H9 (cell line): ENCODE data around the gene ANKRD53. TPM values are rescaled to one million over a fixed set of nuclear protein-coding genes. Genes with fewer than 3 reads are reported as not detected.

Source experiments
- DNase-seq: peaks from one replicate; pipeline ENCODE4 v3.0.0-alpha.2; 2017
- H2AFZ ChIP-seq: one replicate; pipeline ENCODE4 v1.6.1; 2013; ENCODE audit warnings: mild to moderate bottlenecking, low read length, control low read depth, moderate library complexity
- H2AK5ac ChIP-seq: 2 replicates; pipeline ENCODE4 v1.6.1; 2013; ENCODE audit warnings: low read length, control low read depth, mixed read lengths; ENCODE audit not compliant: insufficient read length
- H2BK120ac ChIP-seq: one replicate; pipeline ENCODE4 v1.6.1; 2013; ENCODE audit warnings: low read depth, mild to moderate bottlenecking, low read length, control low read depth, inconsistent platforms; ENCODE audit not compliant: poor library complexity, severe bottlenecking
- H2BK12ac ChIP-seq: 2 replicates; pipeline ENCODE4 v1.6.1; 2013; ENCODE audit warnings: low read length, control low read depth, mixed read lengths, low read depth; ENCODE audit not compliant: insufficient read length
- H2BK15ac ChIP-seq: 2 replicates; pipeline ENCODE4 v1.6.1; 2013; ENCODE audit warnings: low read depth, low read length, control low read depth
- H2BK20ac ChIP-seq: one replicate; pipeline ENCODE4 v1.6.1; 2013; ENCODE audit warnings: low read depth, mild to moderate bottlenecking, low read length, control low read depth, inconsistent platforms; ENCODE audit not compliant: poor library complexity, severe bottlenecking
- H2BK5ac ChIP-seq: 2 replicates; pipeline ENCODE4 v1.6.1; 2013; ENCODE audit warnings: low read length, control low read depth, mixed read lengths; ENCODE audit not compliant: insufficient read length
- H3K14ac ChIP-seq: 2 replicates; pipeline ENCODE4 v1.6.1; 2013; ENCODE audit warnings: low read length, control low read depth; ENCODE audit not compliant: insufficient read depth
- H3K18ac ChIP-seq: 2 replicates; pipeline ENCODE4 v1.6.1; 2013; ENCODE audit warnings: low read depth, mild to moderate bottlenecking, mixed read lengths, low read length, control low read depth; ENCODE audit not compliant: insufficient read length
- H3K23ac ChIP-seq: 2 replicates; pipeline ENCODE4 v1.6.1; 2013; ENCODE audit warnings: low read length, control low read depth, mixed read lengths, low read depth; ENCODE audit not compliant: insufficient read length
- H3K23me2 ChIP-seq: 2 replicates; pipeline ENCODE4 v1.6.1; 2013; ENCODE audit warnings: low read depth, mild to moderate bottlenecking, mixed read lengths, low read length, control low read depth; ENCODE audit not compliant: insufficient read length, poor library complexity, severe bottlenecking
- H3K27ac ChIP-seq: 2 replicates; pipeline ENCODE4 v1.5.1; 2013; ENCODE audit warnings: low read length, control low read depth, mixed read lengths, low read depth; ENCODE audit not compliant: insufficient read length
- H3K27me3 ChIP-seq: 2 replicates; pipeline ENCODE4 v1.6.1; 2013; ENCODE audit warnings: low read length, control low read depth, inconsistent platforms; ENCODE audit not compliant: insufficient read depth
- H3K4ac ChIP-seq: 2 replicates; pipeline ENCODE4 v1.6.1; 2013; ENCODE audit warnings: low read depth, mild to moderate bottlenecking, control low read depth, inconsistent platforms, low read length, moderate library complexity
- H3K4me1 ChIP-seq: 2 replicates; pipeline ENCODE4 v1.6.1; 2013; ENCODE audit warnings: low read length, control low read depth, inconsistent platforms; ENCODE audit not compliant: insufficient read depth
- H3K4me2 ChIP-seq: 2 replicates; pipeline ENCODE4 v1.6.1; 2013; ENCODE audit warnings: low read length, control low read depth, mixed read lengths; ENCODE audit not compliant: insufficient read length, insufficient read depth
- H3K56ac ChIP-seq: 2 replicates; pipeline ENCODE4 v1.6.1; 2013; ENCODE audit warnings: low read depth, mild to moderate bottlenecking, mixed read lengths, low read length, control low read depth; ENCODE audit not compliant: insufficient read length
- H3K79me1 ChIP-seq: 2 replicates; pipeline ENCODE4 v1.6.1; 2013; ENCODE audit warnings: low read depth, mild to moderate bottlenecking, moderate library complexity, low read length, control low read depth, inconsistent platforms; ENCODE audit not compliant: insufficient read depth, poor library complexity, severe bottlenecking
- H3K79me2 ChIP-seq: 2 replicates; pipeline ENCODE4 v1.6.1; 2013; ENCODE audit warnings: low read length, control low read depth, inconsistent platforms; ENCODE audit not compliant: insufficient read depth
- H3K9ac ChIP-seq: 2 replicates; pipeline ENCODE4 v1.6.1; 2013; ENCODE audit warnings: low read length, control low read depth, mixed read lengths; ENCODE audit not compliant: insufficient read length; ENCODE audit errors: extremely low read depth
- H3K9me3 ChIP-seq: one replicate; pipeline ENCODE4 v1.6.1; 2013; ENCODE audit warnings: low read depth, low read length, inconsistent platforms; ENCODE audit not compliant: control insufficient read depth
- H3T11ph ChIP-seq: one replicate; pipeline ENCODE4 v1.6.1; 2013; ENCODE audit warnings: mild to moderate bottlenecking, low read length, control low read depth, inconsistent platforms
- H4K20me1 ChIP-seq: one replicate; pipeline ENCODE4 v1.6.1; 2013; ENCODE audit not compliant: control insufficient read depth, insufficient read length, insufficient read depth
- H4K5ac ChIP-seq: 2 replicates; pipeline ENCODE4 v1.6.1; 2013; ENCODE audit warnings: low read depth, mild to moderate bottlenecking, mixed read lengths, low read length, control low read depth; ENCODE audit not compliant: insufficient read length
- H4K8ac ChIP-seq: replicated peaks from 2 replicates; pipeline ENCODE4 v1.6.1; 2013; ENCODE audit warnings: low read length, control low read depth, mixed read lengths, low read depth; ENCODE audit not compliant: insufficient read length
- H4K91ac ChIP-seq: 2 replicates; pipeline ENCODE4 v1.6.1; 2013; ENCODE audit warnings: low read depth, mild to moderate bottlenecking, moderate library complexity, mixed read lengths, low read length, control low read depth; ENCODE audit not compliant: insufficient read length
- H3K27ac Mint-ChIP-seq, 3 experiments: 2 replicates in 2 of 3; 3 replicates in 1 of 3; pipeline ENCODE4 v1.8.0; 2020 to 2021; ENCODE audit warnings: mixed read lengths in 3 of 3, mild to moderate bottlenecking in 1 of 3, moderate library complexity in 1 of 3
- H3K27me3 Mint-ChIP-seq: 2 replicates; pipeline ENCODE4 v1.8.0; 2021; ENCODE audit warnings: low read depth, mild to moderate bottlenecking, moderate library complexity, mixed read lengths
- H3K36me3 Mint-ChIP-seq, 3 experiments: 2 replicates in 2 of 3; 3 replicates in 1 of 3; pipeline ENCODE4 v1.8.0; 2020 to 2021; ENCODE audit warnings: low read depth in 3 of 3, mixed read lengths in 3 of 3; ENCODE audit not compliant: insufficient read depth in 1 of 3
- H3K4me1 Mint-ChIP-seq, 2 experiments: 2 replicates each; pipeline ENCODE4 v1.8.0; 2020; ENCODE audit warnings: mixed read lengths in 2 of 2
- H3K4me3 Mint-ChIP-seq, 2 experiments: 2 replicates in 1 of 2; 3 replicates in 1 of 2; pipeline ENCODE4 v1.8.0; 2020 to 2021; ENCODE audit warnings: mild to moderate bottlenecking in 2 of 2, mixed read lengths in 2 of 2, moderate library complexity in 1 of 2
- H3K9me3 Mint-ChIP-seq, 2 experiments: 2 replicates in 1 of 2; 3 replicates in 1 of 2; pipeline ENCODE4 v1.8.0; 2020; ENCODE audit warnings: mild to moderate bottlenecking in 2 of 2, mixed read lengths in 2 of 2, moderate library complexity in 1 of 2
- CTCF ChIP-seq: fragments of 200-600 bp; sonication (generic); conservative IDR thresholded peaks from 3 replicates; pipeline ENCODE4 v1.8.0; 2021; ENCODE audit warnings: antibody characterized with exemption, mild to moderate bottlenecking
- WGBS: extraction: QIAGEN DNeasy Blood & Tissue Kit; methylation state at CpG from one replicate; pipeline ENCODE4 v1.1.7; 2013; ENCODE audit warnings: missing lambda C conversion rate, low lambda C conversion rate, mixed read lengths; ENCODE audit not compliant: insufficient read length; ENCODE audit errors: extremely low coverage; 5-methylcytosine and 5-hydroxymethylcytosine counted together
- total RNA-seq: library from RNA; stranded (reverse); gene quantifications from 2 replicates; pipeline ENCODE4 v1.2.1, GENCODE V29; 2021

The ANKRD53 gene
- total RNA-seq, 1 experiment from 2014 or later, result 0.28 TPM

DNA sequence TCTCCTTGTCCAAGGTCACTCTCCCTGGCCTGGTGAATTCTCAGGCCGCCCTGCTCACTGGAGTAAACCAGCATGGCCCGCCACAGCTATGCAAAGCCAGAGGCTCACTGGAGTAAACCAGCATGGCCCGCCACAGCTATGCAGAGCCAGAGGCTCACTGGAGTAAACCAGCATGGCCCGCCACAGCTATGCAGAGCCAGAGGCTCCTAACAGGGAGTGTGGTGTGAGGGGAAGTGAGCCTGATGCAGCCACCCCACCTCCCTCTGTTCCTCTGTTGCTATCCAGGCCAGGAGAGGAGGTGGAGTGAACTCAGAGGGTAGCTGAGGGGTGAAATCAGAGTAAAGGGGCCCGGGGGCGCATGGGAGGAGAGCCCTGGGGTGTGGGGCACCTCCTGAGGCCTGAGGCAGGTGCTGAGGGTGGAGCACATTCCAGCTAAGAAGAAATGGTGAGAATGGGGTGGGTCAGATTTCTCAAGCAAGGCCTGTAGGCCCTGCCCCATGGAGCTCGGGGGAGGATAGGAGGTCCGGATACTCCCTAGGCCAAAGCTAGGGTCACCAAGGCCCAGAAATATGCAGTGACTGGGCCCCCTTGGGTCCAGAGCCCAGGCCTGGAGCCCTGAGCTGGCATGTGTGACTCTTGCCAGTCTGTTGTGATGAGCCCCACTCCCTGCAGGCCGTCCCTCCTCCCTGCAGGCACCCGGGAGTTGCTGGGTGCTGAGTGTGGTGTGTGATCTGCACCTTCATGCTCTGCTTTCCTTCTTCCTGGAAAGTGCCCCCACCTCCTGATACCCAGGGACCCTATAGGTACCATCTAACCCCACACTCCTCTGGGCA lies 41.2 kb upstream of the ANKRD53 start:
- peaks cover 36 to 55% of the 10 kb centered on the region in 2 experiments for H3K4me1 Mint-ChIP-seq
- Histone ChIP-seq H3K4me2 (no peak overlapping the region), H3K9me3 (no peaks in the 10 kb centered on the region), H2BK20ac (no peak overlapping the region), H3K14ac (no peak overlapping the region; the same call in 1 of the 2 replicates), H3K4ac (no peak overlapping the region), H4K5ac (no peak overlapping the region), H3K27ac (no peak overlapping the region), H2BK15ac (no peak overlapping the region), H3K23me2 (peaks cover 4% of the 10 kb centered on the region), H3K9ac (no peak overlapping the region), H2BK120ac (no peak overlapping the region), H3K18ac (no peak overlapping the region), H3K23ac (no peak overlapping the region), H2BK5ac (no peak overlapping the region), H3K4me1 (peaks cover 9% of the 10 kb centered on the region; the same call in 1 of the 2 replicates), H3K27me3 (peaks cover 9% of the 10 kb centered on the region; the same call in 1 of the 2 replicates), H3K79me2 (no peaks in the 10 kb centered on the region), H4K8ac (no peak overlapping the region), H3K79me1 (no peaks in the 10 kb centered on the region), H3T11ph (no peak overlapping the region), H4K20me1 (no peaks in the 10 kb centered on the region), H2AK5ac (no peak overlapping the region), H2BK12ac (no peak overlapping the region), H3K56ac (no peak overlapping the region), H2AFZ (no peak overlapping the region), H4K91ac (no peak overlapping the region)
- no peak overlapping the region for H3K4me3 Mint-ChIP-seq
- peak; percentile 29 for DNase-seq
- WGBS, result no CpG with 5 or more reads among the region's 10 CpGs
- no peaks in the 10 kb centered on the region; a peak in 2 of 5 replicates for H3K9me3 Mint-ChIP-seq
- no peak overlapping the region for H3K27ac Mint-ChIP-seq
- TF ChIP-seq CTCF, result no peak
- peaks cover 70% of the 10 kb centered on the region for H3K27me3 Mint-ChIP-seq
- no peaks in the 10 kb centered on the region; a peak in 1 of 7 replicates for H3K36me3 Mint-ChIP-seq
